Measurements from ENCODE around the gene RNF20. TPM values are rescaled to one million over a fixed set of nuclear protein-coding genes. Genes with fewer than 3 reads are reported as not detected.
"Not testable (repeated sequence)": the region's sequence is repeated elsewhere in the genome, so short reads cannot be mapped to it uniquely, and the experiment has no call there.

The RNF20 gene
- total RNA-seq, 1 experiment from 2014 or later, result 8.9 TPM

DNA sequence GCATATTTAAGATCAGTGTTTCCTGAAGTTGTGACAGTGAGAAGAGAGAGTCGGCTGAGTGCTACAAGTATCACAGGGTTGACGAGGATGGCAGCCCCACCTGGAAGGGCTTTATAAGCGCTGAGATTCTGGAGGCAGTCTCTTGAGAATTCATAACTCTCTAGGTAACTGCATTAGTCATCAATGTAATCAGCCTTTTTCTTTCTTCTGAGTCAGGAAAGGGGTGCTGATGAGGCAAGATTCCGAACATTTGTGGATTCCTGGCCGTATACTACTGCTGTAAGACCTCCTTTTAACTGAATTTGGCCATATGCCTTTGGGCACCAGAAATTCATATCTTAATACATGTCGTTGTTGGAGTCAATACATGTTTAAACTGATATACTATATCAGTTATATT is 6.6 kb upstream of the RNF20 start:
- no peak for DNase-seq (ENCODE audit: low read depth)
- in situ Hi-C loops (cut with HindIII; ENCODE audit: low pct_unique_long_range_greater_than_20kb, low sequenced_read_pairs), result no loop called here

DNA sequence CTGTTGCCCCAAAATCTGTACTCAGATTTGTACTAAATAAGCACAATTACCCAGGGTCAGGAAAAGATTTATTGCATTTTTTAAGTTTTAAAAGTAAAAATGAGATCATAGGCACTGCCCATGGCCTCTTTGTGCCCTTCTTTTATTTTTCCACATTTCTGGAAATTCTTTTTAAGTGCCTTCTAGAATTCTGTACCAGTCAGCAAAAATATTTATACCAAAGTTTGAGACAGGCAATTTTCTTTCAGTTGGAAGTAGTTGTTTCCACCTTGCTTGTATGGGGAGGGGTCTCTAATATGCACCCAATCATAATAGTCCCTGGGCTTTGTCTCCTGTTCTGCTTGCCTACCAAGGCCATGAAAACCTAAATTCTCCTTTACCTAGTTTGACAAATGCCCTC is 5.6 kb upstream of the RNF20 start:
- DNase-seq (ENCODE audit: low read depth), result no peak

DNA sequence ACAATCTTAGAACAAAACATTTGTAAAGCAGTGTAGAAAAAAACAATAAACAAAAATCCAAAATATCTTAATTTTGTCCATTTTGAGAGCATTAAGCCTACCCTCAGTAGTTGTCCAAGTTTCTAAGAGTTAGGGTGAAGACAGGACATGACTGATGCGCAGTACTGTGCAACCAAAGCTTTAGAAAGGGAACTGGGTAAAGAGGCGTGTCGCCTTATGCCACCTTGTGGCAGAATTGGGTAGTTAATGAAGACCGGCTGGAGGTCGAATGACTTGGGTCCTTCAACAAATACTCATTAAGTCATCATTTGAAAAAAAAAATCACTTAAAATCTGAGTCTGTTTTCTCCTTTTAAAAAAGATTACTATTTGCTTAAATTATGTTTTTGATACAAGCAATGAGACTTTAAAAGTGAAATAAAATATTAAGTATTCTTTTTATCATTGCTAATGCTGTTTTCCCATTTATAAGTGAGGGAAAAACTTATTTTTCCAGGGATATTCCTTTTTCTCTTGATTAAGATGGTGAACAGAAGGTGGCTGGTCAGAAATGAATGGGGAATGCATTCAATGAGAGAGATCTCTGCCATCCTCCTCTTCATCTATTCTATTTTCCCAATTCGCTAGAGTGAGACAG is 3.5 kb upstream of the RNF20 start:
- in situ Hi-C loops (cut with HindIII; ENCODE audit: low pct_unique_long_range_greater_than_20kb, low sequenced_read_pairs), result loop anchor here (5.0 kb wide), 1 partner anchor 63 kb away; no protein-coding TSS in a partner anchor
- peak; percentile 45 for DNase-seq (ENCODE audit: low read depth)

More for the DNA sequence above, 5.6 kb upstream of the RNF20 start:
- in situ Hi-C loops (cut with HindIII; ENCODE audit: low pct_unique_long_range_greater_than_20kb, low sequenced_read_pairs), result no loop called here

DNA sequence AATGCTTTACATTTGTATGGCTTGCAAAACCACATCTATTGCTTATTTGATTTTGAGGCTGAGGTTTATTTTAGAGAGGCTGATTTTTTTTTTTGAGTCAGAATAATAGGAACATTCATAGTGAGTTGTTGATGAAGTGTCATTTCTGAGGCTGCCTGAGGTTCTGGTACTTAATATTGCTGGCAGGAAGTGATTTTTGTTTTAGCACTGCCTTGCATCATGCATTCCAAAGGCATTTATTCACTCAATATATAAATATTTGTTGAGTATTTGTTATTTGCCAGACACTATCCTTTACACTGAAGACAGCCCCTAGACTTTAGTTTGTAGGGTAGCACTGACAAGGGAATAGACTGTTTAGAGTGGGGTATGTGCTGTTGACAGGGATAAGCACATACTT is 2.7 kb downstream of the RNF20 start:
- in situ Hi-C loops (cut with HindIII; ENCODE audit: low pct_unique_long_range_greater_than_20kb, low sequenced_read_pairs), result no loop called here
- DNase-seq (ENCODE audit: low read depth), result no peak

DNA sequence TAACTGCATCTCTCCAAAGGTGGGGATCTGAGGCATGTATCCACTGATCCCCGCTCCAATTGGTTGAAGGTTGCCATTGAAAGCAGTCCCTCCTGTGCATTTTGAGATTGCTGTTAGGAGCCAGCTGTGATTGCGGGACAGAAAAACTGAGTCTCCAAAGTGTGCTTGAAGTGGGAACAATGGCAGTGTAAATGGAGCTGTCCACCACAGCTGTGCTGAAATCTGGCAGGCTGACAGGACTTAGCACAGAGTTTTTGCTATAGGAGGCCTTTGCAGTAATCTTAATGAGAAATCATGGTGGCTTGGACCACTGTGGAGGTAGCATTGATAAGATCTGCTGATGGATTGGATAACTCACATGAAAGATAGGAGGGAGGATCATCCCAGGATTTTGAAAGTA is 3.3 kb downstream of the RNF20 start:
- in situ Hi-C loops (cut with HindIII; ENCODE audit: low pct_unique_long_range_greater_than_20kb, low sequenced_read_pairs), result no loop called here

DNA sequence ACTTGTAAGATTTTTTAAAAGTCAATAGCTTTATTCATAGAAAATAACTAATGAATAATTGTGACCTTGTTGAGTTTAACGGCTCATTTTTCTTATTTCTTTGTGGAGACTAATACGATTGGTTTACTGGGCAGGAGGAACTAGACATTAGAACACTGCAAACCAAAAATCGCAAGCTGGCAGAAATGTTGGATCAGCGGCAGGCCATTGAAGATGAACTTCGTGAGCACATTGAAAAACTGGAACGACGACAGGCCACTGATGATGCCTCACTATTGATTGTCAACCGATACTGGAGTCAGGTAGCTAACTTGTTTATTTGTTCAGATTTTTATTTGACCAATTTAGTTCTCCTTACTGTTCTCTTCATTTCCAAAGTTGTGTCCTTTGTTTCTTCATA is 6.4 kb downstream of the RNF20 start:
- in situ Hi-C loops (cut with HindIII; ENCODE audit: low pct_unique_long_range_greater_than_20kb, low sequenced_read_pairs), result no loop called here
- DNase-seq (ENCODE audit: low read depth), result no peak

More for the DNA sequence above, 3.3 kb downstream of the RNF20 start:
- peak; percentile 10 for DNase-seq (ENCODE audit: low read depth)

DNA sequence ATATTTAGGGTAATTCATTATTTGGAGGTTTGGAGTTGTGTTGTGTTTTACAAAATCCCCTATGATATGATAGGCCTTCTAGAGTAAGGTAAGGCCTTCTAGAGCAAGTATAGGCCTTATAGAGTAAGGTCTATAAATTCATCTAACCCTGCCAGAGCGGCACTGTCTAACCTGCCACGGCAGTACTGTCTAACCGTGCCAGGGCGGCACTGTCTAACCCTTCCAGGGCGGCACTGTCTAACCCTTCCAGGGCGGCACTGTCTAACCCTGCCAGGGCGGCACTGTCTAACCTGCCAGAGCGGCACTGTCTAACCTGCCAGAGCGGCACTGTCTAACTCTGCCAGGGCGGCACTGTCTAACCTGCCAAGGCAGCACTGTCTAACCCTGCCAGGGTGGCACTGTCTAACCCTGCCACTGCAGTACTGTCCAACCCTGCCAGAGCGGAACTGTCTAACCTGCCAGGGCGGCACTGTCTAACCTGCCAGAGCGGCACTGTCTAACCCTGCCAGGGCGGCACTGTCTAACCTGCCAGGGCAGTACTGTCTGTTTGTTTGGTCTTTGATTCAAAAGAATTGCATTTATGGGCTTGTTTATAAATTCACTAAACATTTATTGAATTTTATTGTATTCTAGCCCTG is 9.6 kb downstream of the RNF20 start:
- DNase-seq (ENCODE audit: low read depth), result no peak
- in situ Hi-C loops (cut with HindIII; ENCODE audit: low pct_unique_long_range_greater_than_20kb, low sequenced_read_pairs), result no loop called here

DNA sequence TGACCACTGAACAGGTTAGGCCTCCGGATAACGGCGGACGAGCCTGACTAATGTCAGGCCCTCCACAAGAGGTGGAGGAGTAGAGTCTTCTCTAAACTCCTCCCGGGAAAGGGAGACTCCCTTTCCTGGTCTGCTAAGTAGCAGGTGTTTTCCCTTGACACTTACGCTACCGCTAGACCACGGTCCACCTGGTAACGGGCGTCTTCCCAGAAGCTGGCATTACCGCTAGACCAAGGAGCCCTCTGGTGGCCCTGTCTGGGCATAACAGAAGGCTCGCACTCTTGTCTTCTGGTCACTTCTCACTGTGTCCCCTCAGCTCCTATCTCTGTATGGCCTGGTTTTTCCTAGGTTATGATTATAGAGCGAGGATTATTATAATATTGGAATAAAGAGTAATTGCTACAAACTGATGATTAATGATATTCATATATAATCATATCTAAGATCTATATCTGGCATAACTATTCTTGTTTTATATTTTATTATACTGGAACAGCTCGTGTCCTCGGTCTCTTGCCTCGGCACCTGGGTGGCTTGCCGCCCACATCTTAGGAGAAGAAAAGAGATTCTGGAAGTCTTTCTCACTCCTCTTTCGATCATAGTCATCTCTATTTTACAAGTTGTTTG is 15.9 kb downstream of the RNF20 start:
- DNase-seq (ENCODE audit: low read depth); in situ Hi-C loops (cut with HindIII; ENCODE audit: low pct_unique_long_range_greater_than_20kb, low sequenced_read_pairs): not testable (repeated sequence)

DNA sequence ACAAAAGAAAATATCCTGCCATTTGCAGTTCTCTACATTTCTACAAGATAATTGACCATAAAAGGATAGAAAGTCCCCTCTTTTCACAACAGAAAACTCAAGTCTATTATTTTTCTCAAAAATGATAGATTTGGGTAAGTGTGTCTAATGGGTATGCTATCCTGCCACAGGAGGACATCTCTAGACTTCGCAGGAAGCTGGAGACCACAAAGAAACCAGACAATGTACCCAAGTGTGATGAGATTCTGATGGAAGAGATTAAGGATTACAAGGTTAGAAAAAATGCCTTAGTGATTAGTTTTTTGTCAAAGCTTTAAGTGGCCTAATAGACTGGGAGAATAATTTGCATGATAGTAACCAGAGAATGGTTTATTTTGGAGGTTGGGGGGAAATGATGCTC is 28.1 kb downstream of the RNF20 start:
- in situ Hi-C loops (cut with HindIII; ENCODE audit: low pct_unique_long_range_greater_than_20kb, low sequenced_read_pairs), result no loop called here
- no peak for DNase-seq (ENCODE audit: low read depth)

DNA sequence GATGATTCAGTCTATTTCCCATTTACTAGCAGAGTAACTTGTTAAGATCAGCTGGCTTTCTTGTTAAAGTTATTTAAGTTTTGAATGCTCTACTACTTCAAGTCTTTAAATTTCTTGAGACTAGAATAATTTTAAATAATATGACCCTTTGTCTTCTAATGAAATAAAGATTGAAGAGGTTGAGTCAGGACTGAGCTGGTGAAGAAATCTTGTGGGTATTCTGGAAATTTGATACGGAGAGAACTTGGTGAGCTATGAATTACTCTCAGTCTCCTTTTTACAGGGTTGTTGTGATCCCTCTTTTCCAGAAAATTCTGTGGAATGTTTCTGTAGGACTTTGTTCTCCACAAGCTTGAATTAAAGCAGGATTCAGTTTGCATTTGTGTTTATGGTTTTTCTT is 29.3 kb downstream of the RNF20 start:
- in situ Hi-C loops (cut with HindIII; ENCODE audit: low pct_unique_long_range_greater_than_20kb, low sequenced_read_pairs), result no loop called here
- DNase-seq (ENCODE audit: low read depth), result no peak

DNA sequence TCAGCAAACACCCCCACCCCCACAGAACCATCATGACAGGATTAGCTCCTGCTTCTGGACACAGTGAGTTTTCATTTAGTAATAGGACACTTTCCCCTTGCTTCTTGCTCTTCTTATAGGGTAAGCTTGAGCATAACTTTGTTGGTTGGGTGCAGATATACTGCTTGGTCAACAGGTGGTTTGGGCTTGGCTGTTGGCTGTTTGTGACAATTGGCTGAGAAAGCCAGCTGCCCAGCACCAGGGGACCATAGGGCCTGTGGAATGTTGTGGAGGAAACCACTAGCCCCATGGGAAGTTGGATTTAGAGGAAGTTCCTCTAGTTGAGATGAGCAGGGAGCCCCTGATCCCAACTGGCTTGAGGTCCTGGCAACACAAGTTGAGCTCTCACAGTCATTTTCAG is 30.6 kb downstream of the RNF20 start:
- in situ Hi-C loops (cut with HindIII; ENCODE audit: low pct_unique_long_range_greater_than_20kb, low sequenced_read_pairs), result no loop called here

DNA sequence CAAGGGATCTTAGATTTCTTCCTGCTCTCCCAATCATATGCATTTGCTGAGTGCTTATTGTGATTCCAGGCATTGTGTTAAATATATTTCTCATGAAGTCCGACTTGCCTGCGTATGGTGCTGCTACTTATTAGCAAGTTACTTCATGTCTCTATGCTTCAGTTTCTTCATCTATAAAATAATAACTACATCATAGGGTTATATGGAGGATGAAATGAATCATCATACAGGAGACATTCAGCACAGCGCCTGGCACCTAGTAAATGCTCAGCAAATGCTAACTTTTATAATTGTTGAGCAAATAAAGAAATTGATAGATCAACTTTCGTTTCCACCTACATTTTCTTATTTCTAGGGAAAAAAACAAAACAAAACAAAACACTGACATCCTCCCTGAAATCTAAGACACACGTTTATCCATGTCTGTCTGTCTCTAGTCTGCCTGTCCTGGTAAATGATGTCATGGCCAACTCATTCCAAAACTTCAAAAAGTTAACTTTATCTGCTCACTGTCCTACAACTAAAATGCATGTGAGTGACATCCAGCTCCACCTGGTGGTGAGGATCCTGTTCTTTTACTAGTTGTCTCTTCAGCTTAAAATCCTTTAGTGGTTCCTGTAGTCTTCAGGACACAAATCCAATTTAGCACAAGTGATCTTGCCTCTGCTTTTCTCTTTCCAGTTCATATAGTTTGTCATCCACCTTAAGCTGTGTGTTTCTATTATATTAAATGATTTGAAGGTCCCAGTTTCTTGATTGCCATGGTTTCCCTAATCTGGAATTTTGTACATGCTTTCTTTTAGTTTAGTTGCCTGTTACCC is 33.5 kb downstream of the RNF20 start:
- in situ Hi-C loops (cut with HindIII; ENCODE audit: low pct_unique_long_range_greater_than_20kb, low sequenced_read_pairs), result no loop called here

More for the DNA sequence above, 30.6 kb downstream of the RNF20 start:
- DNase-seq (ENCODE audit: low read depth), result no peak

DNA sequence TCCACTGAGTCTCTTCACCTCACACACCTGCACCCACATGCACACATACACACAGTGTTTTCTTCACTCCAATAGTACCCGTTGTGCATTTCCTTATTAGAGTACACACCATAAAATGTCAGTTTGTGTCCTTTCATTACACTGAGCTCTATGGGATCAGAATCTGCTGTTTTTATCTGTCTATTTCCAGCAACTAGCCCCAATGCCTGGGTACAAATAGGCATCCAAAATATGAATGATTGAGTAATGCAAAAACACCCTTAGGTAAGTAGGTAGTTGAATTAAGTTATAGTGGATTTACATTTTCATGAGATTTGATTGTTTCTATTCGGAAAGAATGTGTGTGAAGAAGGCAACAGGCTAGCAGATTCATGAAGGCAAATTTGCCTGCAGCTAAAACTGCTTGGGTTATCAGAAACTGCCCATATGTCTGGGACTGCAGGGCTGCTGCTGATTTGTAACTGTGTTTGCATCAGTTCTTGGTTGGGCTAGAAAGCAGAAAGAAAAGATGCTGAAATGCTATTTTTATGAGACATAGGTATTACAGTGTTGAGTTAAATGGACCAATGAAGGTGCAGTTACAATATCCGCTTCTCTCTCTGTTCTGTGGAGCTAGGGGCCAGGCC is 34.2 kb downstream of the RNF20 start:
- DNase-seq (ENCODE audit: low read depth), result no peak
- in situ Hi-C loops (cut with HindIII; ENCODE audit: low pct_unique_long_range_greater_than_20kb, low sequenced_read_pairs), result no loop called here

More for the DNA sequence above, 33.5 kb downstream of the RNF20 start:
- peak; percentile 28 for DNase-seq (ENCODE audit: low read depth)

DNA sequence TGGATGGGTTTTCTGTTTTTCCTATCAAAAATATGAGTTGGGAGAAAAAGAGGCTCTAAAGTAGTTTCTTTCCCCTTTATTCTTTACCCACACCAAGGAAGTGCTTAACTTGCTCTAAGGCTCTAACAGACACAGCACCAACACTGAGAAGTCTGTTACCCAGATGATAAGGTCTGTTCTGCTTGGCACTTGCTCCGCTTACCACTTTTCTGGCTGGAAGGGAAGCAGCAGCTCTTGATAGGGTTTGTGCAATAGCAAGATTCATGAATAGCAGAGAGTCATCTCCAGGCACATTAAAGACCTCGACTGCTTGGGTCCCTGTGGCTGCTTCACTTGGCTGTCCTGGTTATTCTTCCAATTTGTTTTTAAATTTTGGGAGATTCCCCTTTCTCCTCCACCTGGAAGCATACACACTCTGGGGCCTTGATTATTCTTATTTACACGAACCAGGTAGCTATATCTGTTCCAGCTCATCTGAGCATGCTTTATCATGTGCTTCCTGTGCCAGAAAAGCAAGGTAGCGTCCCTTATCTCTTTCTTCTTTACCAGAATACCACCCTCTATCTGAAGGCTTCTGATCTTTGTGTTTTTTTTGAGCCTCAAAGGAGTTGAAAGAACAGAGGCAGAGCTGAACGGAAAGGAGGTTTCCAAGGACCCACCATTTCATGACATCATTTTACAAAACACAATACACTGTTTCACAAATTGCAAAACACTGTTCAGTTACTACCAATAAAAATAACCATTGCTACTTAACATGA is 36.3 kb downstream of the RNF20 start:
- no peak for DNase-seq (ENCODE audit: low read depth)
- in situ Hi-C loops (cut with HindIII; ENCODE audit: low pct_unique_long_range_greater_than_20kb, low sequenced_read_pairs), result no loop called here

DNA sequence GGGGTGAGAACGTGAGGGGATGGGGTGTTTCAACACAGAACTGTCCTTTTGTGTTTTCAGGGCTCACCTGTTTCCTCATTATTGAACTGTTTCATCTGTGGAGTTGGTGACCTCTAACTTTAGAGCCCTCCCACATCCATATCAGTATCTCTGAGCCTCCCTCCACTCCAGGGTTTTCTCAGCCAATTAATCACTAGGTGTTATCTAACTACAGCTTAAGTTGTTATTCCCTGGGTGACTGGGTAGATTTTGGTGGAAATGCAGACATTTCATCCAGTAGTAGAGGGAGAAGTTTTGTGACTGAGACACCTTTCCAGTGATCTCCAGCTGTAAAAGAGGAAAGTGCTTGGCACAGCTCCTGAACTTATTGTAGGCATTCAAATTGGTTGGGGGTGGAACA is 37.5 kb downstream of the RNF20 start:
- no peak for DNase-seq (ENCODE audit: low read depth)
- in situ Hi-C loops (cut with HindIII; ENCODE audit: low pct_unique_long_range_greater_than_20kb, low sequenced_read_pairs), result no loop called here

DNA sequence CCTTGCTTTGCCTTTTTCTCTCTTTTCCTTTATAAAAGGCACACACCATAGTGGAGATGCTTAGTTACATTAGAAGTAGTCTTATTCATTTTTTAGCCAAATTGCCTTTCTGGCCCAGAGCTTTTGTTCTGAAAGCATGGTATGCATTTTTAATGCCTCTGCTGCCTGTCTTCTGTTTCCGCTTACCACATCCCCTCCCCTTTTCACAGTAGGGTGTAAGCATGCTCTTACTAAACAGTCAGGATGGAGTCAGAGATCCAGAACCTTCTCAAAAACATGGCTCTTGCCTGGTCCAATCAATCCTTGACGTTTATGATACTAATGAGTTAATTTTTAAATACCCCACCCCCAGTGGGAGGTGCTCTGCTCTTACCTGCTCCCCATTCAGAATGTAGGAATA is 38.7 kb downstream of the RNF20 start:
- in situ Hi-C loops (cut with HindIII; ENCODE audit: low pct_unique_long_range_greater_than_20kb, low sequenced_read_pairs), result no loop called here
- DNase-seq (ENCODE audit: low read depth), result no peak

DNA sequence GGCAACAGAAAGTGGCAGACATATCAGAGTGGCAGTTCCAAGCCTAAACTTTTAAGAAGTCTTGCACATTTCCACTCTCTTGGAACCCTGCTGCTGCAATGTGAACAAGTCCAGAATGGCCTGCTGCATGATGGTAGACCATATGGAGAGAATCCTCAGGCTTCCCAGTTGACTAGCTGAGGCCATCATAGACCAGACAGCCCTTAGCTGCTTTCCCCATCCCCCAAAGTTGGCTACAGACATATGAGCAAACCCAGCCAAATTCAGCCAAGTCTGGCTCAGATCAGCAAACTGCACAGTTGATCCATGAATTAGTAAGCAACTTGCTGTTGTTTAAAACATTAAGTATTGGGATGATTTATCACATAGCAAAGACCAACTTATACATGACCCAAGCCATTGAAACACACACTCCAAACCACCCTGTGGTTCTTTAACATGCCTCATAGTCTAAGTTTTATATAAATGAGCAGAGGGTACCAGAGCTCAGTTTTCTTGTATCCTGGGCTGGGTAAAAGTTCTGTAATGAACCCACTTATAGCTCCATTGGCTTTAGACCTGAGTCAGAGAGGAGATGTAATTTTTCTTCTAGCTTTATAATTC is 41.2 kb downstream of the RNF20 start:
- no peak for DNase-seq (ENCODE audit: low read depth)
- in situ Hi-C loops (cut with HindIII; ENCODE audit: low pct_unique_long_range_greater_than_20kb, low sequenced_read_pairs), result no loop called here
